K562 (cell line): ENCODE data around the gene ECD. TPM values are rescaled to one million over a fixed set of nuclear protein-coding genes. Genes with fewer than 3 reads are reported as not detected.
A peak's percentile ranks its signal among the peaks of the same experiment; 100 is the strongest.

Experiments used
- EP400 ChIP-seq: fragments of 450-650 bp; IDR thresholded peaks from 2 replicates; pipeline ENCODE4 v1.6.1; 2017; ENCODE audit warnings: antibody characterized with exemption, mild to moderate bottlenecking, moderate library complexity
- ETV1 ChIP-seq: fragments of 450-650 bp; conservative IDR thresholded peaks from 2 replicates; pipeline ENCODE4 v1.6.1; 2016; ENCODE audit warnings: missing genetic modification characterization, control low read depth, low read depth, missing compliant biosample characterization
- HMGXB4 ChIP-seq: sonication (generic); formaldehyde crosslinking; IDR thresholded peaks from 2 replicates; pipeline ENCODE4 v1.8.1; 2023; ENCODE audit warnings: mild to moderate bottlenecking, missing genetic modification reagents
- KLF1 ChIP-seq: fragments of 450-650 bp; IDR thresholded peaks from 2 replicates; pipeline ENCODE4 v1.6.1; 2016; ENCODE audit warnings: missing genetic modification characterization, missing compliant biosample characterization
- KLF16 ChIP-seq: IDR thresholded peaks from 2 replicates; pipeline ENCODE4 v1.6.1; 2016; ENCODE audit warnings: antibody characterized with exemption
- MITF ChIP-seq: IDR thresholded peaks from 2 replicates; pipeline ENCODE4 v1.6.1; 2014; ENCODE audit warnings: antibody characterized with exemption
- MLLT1 ChIP-seq, 2 experiments: fragments of 450-650 bp; IDR thresholded peaks; 2 replicates each; pipeline ENCODE4 v1.6.1; 2016
- MTF1 ChIP-seq: fragments of 250-450 bp; sonication (Bioruptor Pico); IDR thresholded peaks from 2 replicates; pipeline ENCODE4 v1.9.0; 2021; ENCODE audit warnings: moderate library complexity, mild to moderate bottlenecking, inconsistent platforms, borderline replicate concordance
- MYNN ChIP-seq, 2 experiments: sonication (generic); formaldehyde crosslinking in 1 of 2; IDR thresholded peaks; 2 replicates each; pipeline versions ENCODE4 v1.5.0 to v1.6.1; 2016 to 2020; ENCODE audit warnings: antibody characterized with exemption in 1 of 2, missing genetic modification reagents in 1 of 2
- SIN3B ChIP-seq: fragments of 450-650 bp; IDR thresholded peaks from 2 replicates; pipeline ENCODE4 v1.6.1; 2017; ENCODE audit warnings: low read depth, mild to moderate bottlenecking, moderate library complexity
- SNIP1 ChIP-seq: fragments of 450-650 bp; IDR thresholded peaks from 2 replicates; pipeline ENCODE4 v1.7.1; 2017; ENCODE audit warnings: low read depth, mild to moderate bottlenecking
- TBP ChIP-seq: optimal IDR thresholded peaks from 2 replicates; pipeline ENCODE3; 2011; ENCODE audit warnings: low read depth, low read length, improper control_type of control experiment
- ZBTB17 ChIP-seq: fragments of 450-650 bp; formaldehyde crosslinking; IDR thresholded peaks from 2 replicates; pipeline ENCODE4 v1.4.0; 2020; ENCODE audit warnings: mild to moderate bottlenecking
- ZKSCAN1 ChIP-seq: fragments of 150-350 bp; IDR thresholded peaks from 2 replicates; pipeline ENCODE4 v1.6.1; 2016; ENCODE audit warnings: low read depth, low read length
- ZNF232 ChIP-seq: sonication (generic); formaldehyde crosslinking; IDR thresholded peaks from 2 replicates; pipeline ENCODE4 v1.8.0; 2022; ENCODE audit warnings: mild to moderate bottlenecking, missing genetic modification reagents
- ZNF384 ChIP-seq: IDR thresholded peaks from 2 replicates; pipeline ENCODE4 v1.6.1; 2012; ENCODE audit warnings: low read depth, low read length, improper control_type of control experiment
- ZNF639 ChIP-seq, 2 experiments: fragments of 200-800 bp in 1 of 2; sonication (Bioruptor generic) in 1 of 2; sonication (generic) in 1 of 2; formaldehyde crosslinking in 1 of 2; IDR thresholded peaks in 1 of 2; conservative IDR thresholded peaks in 1 of 2; 2 replicates each; pipeline versions ENCODE4 v1.5.0 to v1.6.1; 2016 to 2020; ENCODE audit warnings: missing compliant biosample characterization in 1 of 2, missing genetic modification characterization in 1 of 2, missing genetic modification reagents in 1 of 2
- polyA plus RNA-seq, 8 experiments: library from polyadenylated mRNA; depleted of rRNA in 4 of 8; stranded (reverse) in 5 of 8; unstranded in 3 of 8; fragments of >200 nt; fragmentation: Nextera tagmentation in 2 of 8; fragmentation: Illumina TruSeq in 1 of 8; extraction: Ambion mirVana in 2 of 8; extraction: Trizol in 1 of 8; gene quantifications; 2 replicates each; pipeline versions ENCODE4 v1.2.1 to v1.2.3, GENCODE V29; 2011 to 2014; ENCODE audit warnings: inconsistent platforms in 1 of 8, missing spikeins in 1 of 8
- total RNA-seq, 7 experiments: library from RNA; depleted of rRNA in 6 of 7; stranded (reverse); fragments of >200 nt in 6 of 7; fragmentation: Illumina TruSeq in 2 of 7; extraction: Trizol in 2 of 7; gene quantifications; 2 replicates each; pipeline versions ENCODE4 v1.2.1 to v1.2.3, GENCODE V29; 2011 to 2021; ENCODE audit warnings: low replicate concordance in 1 of 7
- TF ChIP-seq, protein P1 (sequence below), 2 experiments: fragments of 450-650 bp in 1 of 2; IDR thresholded peaks; 2 replicates each; pipeline ENCODE4 v1.6.1; 2011 to 2017; ENCODE audit warnings: low read depth in 2 of 2, antibody characterized with exemption in 1 of 2, borderline replicate concordance in 1 of 2, low read length in 1 of 2, mild to moderate bottlenecking in 1 of 2, mixed read lengths in 1 of 2; ENCODE audit not compliant: control insufficient read depth in 1 of 2

Gene ECD
- total and polyA plus RNA-seq, 9 of the 15 experiments (the other 6 are each of a cell fraction or from before 2014, with no cell fraction given): 33.5 to 79.9 (median 53.2) TPM

DNA sequence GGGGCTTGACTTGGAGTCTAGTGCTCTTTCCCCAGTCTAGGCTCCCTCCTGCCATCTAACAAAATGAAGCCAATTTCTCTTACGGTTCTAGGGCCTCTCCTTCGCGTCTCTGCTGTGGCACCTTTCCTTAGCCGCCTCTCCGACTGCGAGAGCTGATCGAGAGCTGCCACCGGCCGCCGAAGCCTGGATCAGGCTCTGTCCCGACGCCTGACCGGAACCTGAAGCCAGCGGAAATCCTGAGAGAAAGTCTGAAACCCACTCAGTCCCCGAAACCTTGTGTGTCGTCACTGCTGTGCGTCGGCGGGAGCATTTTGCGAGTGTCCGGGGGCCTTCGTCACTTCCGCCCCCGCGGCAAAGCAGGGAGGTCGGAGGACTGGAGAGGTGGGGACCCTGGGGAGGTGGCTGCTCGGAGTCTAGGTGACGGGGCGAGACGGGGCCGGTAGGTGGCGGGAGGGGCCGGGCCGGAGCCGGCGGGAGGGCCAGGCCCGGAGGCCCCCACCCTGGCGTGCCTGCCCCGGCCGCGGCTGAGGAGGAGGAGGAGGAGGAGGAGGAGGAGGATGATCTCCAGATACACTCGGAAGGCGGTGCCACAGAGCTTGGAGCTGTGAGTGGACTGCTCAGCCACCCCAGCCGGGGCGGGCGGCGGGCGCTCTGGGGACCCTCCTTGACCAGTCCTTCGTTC lies at the start of gene ECD, which contains the start of gene FAM149B1 (continued):
- TF ChIP-seq MLLT1 (IDR thresholded peaks at IDR 0.05) (peak; percentile 68 to 87; a peak in 3 of 4 replicates), HMGXB4 (CRISPR knock-in tag) (peak; percentile 48; the same call in 1 of the 2 replicates), SNIP1 (peak; percentile 7; the same call in 1 of the 2 replicates), ZNF639 (CRISPR knock-in tag; conservative IDR thresholded peaks at IDR 0.05 in 1 of 2, IDR thresholded peaks at IDR 0.05 in 1 of 2) (peak in 1 of 2 experiments; percentile 98; a peak in 2 of 4 replicates), SIN3B (peak; percentile 98), MYNN (IDR thresholded peaks at IDR 0.05) (no peak), MYNN (CRISPR knock-in tag; IDR thresholded peaks at IDR 0.05) (no peak), KLF1 (no peak), EP400 (peak; percentile 86), TBP (peak; percentile 91), ZBTB17 (peak; percentile 51; the same call in 1 of the 2 replicates), ETV1 (tag) (peak; percentile 90), ZNF384 (no peak), ZNF232 (CRISPR knock-in tag) (no peak), MTF1 (CRISPR knock-in tag) (no peak), MITF (no peak), ZKSCAN1 (peak; percentile 75), KLF16 (no peak)
- TF ChIP-seq, protein P1, sequence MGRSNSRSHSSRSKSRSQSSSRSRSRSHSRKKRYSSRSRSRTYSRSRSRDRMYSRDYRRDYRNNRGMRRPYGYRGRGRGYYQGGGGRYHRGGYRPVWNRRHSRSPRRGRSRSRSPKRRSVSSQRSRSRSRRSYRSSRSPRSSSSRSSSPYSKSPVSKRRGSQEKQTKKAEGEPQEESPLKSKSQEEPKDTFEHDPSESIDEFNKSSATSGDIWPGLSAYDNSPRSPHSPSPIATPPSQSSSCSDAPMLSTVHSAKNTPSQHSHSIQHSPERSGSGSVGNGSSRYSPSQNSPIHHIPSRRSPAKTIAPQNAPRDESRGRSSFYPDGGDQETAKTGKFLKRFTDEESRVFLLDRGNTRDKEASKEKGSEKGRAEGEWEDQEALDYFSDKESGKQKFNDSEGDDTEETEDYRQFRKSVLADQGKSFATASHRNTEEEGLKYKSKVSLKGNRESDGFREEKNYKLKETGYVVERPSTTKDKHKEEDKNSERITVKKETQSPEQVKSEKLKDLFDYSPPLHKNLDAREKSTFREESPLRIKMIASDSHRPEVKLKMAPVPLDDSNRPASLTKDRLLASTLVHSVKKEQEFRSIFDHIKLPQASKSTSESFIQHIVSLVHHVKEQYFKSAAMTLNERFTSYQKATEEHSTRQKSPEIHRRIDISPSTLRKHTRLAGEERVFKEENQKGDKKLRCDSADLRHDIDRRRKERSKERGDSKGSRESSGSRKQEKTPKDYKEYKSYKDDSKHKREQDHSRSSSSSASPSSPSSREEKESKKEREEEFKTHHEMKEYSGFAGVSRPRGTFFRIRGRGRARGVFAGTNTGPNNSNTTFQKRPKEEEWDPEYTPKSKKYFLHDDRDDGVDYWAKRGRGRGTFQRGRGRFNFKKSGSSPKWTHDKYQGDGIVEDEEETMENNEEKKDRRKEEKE (IDR thresholded peaks at IDR 0.05; ENCODE audit: borderline replicate concordance in 1 of 2, control insufficient read depth in 1 of 2, low read depth in 2 of 2, low read length in 1 of 2): 0 out of 4 replicates have a peak, but pooled peaks of 1 of the 2 experiments have one; percentile 20
